CD4-positive, alpha-beta T cell treated with Interleukin-15 for 1 hour (primary cell): ENCODE measurements around the gene CACNB1.

Experiments used
- DNase-seq: peaks from one replicate; pipeline ENCODE4 v3.0.0-alpha.2; 2020

Gene CACNB1

GRCh38 chr17:39197380-39198185 lies at the start of gene CACNB1:
Gene CACNB1 (minus strand): TSS chr17:39197669. CDS start chr17:39197495, 174 bp downstream.
- DNase-seq = peak; percentile 56

- no peak for DNase-seq
Observed at GRCh38 chr17:39246274-39246673, 48.8 kb upstream of the CACNB1 start.

GRCh38 chr17:39244600-39245570 lies 47.4 kb upstream of the CACNB1 start:
- peak; percentile 77 for DNase-seq

GRCh38 chr17:39244016-39244599 lies 46.6 kb upstream of the CACNB1 start:
- DNase-seq = no peak

- no peak for DNase-seq
Observed at GRCh38 chr17:39243155-39243554, 45.7 kb upstream of the CACNB1 start.

DNA sequence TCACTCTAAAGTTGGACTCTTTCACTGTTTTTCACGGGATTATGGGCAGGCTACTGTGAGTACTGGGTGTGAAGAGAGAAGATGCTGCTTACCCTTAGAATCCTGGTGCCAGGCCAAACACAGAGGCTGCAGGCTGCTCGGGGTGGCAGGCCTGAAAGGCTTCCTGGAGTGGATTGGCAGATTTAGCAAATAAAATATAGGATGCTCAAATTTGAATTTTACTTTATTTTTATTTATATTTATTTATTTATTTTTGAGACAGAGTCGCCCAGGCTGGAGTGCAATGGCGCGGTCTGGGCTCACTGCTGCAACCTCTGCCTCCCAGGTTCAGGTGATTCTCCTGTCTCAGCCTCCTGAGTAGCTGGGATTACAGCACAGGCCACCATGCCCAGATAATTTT lies 43.2 kb upstream of the CACNB1 start:
- DNase-seq = no peak

DNA sequence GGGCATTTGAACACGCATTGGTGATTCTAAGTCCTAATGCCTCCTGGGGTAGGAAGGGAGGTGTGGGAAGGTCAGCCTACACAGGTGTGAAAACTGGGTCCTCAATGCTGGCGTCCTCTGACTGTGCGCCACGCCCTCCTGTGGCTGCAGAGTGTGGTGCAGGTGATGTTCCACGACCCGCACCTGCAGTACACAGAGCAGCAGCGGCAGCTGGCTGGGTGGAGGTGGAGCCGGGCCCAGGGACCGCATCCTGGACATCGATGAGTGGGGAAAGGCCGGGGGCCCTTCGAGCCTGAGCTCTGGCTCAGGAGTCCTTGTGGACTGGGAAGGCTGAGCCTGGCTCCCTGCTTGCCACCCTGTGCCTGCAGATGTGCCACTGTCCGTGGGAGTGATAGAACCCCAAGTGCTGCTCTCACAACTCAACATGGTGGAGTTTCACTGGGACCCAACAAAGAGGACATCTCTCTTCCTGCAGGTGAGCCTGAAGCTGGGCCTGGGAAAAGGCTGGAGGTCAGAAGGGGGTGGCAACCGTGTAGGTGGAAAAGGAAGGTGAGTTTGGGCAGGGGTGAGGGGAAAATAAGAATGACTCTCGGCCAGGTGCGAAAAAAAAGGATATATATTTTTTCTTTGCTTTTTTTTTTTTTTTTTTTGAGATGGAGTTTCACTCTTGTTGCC lies 42.3 kb upstream of the CACNB1 start:
- DNase-seq = peak; percentile 69

- peak; percentile 88 for DNase-seq
Observed at GRCh38 chr17:39238311-39238972, 41.0 kb upstream of the CACNB1 start.

DNA sequence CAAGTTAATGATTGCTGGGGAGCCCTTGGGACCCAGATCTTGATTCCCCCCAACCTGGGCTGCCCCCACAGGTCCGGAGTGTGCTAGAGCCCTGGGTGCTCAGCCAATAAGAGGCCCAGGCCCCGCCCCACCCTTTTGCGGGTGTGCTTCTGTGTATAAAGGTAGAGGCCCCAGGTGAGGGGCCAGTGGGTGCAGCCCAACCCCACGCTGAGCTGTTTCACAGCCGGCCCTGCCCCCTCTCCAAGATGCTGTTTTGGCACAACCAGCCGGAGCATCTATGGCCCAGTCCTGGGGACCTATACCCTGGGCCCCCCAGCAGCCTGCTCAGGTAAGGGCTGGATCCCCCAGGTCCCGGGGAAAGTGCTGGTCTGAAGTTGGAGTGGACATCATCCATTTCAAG lies 40.1 kb upstream of the CACNB1 start:
- no peak for DNase-seq

- DNase-seq = no peak
Observed at GRCh38 chr17:39236981-39237441, 39.5 kb upstream of the CACNB1 start.

DNA sequence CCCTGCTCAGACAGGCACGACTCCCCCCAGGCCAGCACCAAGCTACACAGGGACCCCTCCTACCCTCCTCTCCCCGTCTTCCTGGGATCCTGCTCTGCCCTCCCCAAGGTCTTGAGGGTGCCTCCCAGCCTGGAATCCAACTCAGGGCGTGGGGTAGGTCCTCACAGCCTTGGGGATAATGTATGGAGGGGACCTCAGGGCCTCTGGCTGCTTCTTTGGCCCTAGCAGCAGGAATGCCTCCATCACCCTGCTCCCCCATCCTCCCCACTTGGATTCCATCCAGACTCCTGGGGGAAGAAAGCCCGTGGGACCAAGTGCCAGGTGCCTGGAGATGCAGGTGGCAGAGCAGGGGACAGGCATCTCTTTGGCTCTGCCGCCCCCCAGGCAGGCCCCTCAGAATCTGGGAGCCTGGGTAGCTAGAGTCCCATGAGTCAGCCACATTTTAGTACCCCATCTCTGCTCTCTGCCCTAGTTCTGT lies 39.0 kb upstream of the CACNB1 start:
- no peak for DNase-seq

DNA sequence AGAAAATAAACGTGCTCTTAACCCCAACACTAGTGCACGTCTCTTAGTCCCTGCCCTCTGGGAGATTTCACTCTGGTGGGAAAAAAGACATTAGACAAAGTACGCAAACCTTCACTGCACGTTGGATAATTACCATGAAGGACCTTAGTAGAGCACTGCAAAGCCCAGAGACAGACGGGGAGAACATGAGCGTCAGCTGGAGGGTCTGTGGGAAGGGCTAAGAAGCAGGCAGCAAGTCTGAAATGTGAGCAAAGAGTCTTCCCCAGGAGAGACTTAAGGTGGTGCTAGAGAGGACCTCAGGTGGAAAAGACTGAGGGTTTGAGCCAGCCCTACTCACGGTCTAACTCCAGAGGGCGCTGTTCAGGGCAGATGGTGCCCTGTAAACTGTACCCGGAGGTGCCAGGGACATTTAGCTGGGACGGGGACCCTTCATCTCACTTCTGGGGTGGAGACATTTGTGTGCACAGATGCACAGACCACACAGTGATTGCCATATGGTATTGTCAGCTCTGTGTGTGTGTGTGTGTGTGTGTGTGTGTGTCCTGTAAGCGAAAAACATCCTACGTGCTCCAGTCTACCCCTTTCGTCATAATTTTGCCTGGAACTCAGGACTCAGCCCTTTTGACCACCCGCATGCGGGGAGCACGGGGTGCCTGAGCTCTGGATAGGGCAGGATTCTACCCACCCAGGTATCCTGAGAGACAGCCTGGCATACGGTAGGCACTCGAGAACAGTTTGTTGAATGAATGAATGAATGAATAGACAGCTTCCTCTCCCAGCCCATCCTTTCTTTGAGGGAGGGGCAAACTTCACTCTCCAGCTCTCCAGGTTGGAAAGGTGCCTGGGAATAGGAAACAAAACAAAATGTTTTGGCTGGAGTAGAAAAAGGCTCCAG lies 38.3 kb upstream of the CACNB1 start:
- peak; percentile 52 for DNase-seq

DNA sequence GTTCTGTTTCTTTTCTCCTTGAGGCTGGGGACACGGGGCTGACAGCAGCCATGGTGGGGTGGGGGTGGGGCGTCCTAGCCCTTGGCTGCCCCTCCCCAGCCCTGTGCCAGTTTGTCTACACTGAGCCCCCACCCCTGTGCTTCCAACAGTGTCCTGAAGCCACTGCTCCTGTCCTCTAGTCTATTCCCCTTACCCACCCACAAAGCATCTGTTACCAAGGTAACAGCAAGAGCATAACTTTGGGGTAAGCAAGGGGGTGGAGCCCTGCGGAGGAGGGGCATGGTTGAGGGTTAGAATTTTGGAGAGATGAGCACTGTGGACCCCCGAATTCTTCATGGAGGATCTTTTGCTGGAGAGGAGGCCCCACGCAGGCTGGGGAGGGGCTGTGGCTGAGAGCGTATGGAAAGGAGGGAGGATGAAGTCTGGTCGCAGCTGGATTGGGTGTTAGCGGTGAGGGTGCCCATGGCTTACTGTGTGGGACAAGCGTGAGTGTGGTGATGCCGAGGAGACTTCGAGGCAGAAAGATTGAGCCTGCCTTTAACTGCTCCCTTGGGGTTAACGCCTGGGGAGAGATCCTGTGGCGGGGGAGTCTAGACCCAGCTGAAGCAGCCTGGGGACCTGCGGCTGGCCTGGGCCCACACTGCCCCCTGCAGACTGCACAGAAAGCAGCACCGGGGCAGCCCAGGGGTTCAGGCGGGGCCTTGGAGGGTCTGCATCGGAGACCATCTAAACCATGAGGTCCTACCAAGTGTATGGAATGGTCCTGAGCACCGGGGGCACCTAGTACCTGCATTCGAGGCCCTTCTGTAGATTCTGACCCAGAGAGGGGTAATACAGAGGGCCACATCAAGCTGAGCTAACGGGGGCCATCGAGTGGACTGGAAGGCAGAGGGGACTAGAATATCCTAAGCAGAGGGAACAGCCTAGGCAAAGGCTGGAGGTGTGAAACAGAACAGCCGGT lies 34.4 kb upstream of the CACNB1 start:
- DNase-seq = peak; percentile 68

- no peak for DNase-seq
Observed at GRCh38 chr17:39231091-39231561, 33.7 kb upstream of the CACNB1 start.

DNA sequence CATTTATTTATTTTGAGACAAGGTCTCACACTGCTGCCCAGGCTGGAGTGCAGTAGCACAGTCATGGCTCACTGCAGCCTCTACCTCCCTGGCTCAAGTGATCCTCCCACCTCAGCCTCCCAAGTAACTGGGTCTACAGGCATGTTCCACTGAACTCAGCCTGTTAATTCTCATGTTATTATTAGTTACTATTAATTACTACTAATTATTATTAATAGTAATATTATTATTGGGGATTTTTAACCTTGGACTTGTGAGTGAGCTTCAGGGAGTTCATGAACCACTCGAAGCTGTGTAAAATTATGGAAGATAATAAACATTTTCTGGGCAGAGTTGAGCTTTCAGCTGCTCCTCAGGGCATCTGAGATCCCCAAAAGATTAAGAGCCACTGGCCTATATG lies 32.9 kb upstream of the CACNB1 start:
- DNase-seq = no peak

GRCh38 chr17:39229274-39229913 lies 31.9 kb upstream of the CACNB1 start:
- DNase-seq = no peak

- DNase-seq = no peak
Observed at GRCh38 chr17:39227364-39227919, 30.0 kb upstream of the CACNB1 start.

GRCh38 chr17:39225959-39226683 lies 28.7 kb upstream of the CACNB1 start:
- DNase-seq = peak; percentile 62
